ENCODE measurements around the gene CDK17. TPM values are rescaled to one million over a fixed set of nuclear protein-coding genes. Genes with fewer than 3 reads are reported as not detected.

The CDK17 gene
- total and polyA plus RNA-seq, 2 donors from 2014 or later: 6.6 to 35.7 TPM

- Histone ChIP-seq H3K27ac (ENCODE audit: low read depth in 2 of 2, low read length in 2 of 2) (no peak overlapping the region), H3K9me3 (ENCODE audit: control insufficient read depth in 2 of 3, insufficient read depth in 1 of 3, low read length in 3 of 3) (no peaks in the 10 kb centered on the region), H3K4me1 (ENCODE audit: control insufficient read depth in 2 of 3, insufficient read depth in 2 of 3, low read depth in 1 of 3, low read length in 3 of 3) (peaks cover 0 to 3% (median 0%) of the 10 kb centered on the region in 3 donors), H3K4me3 (ENCODE audit: low read length in 3 of 3) (no peak overlapping the region), H3K27me3 (ENCODE audit: control insufficient read depth, insufficient read depth, low read length) (no peaks in the 10 kb centered on the region), H3K36me3 (ENCODE audit: control insufficient read depth in 2 of 3, insufficient read depth in 3 of 3, low read length in 3 of 3) (no peaks in the 10 kb centered on the region), H3K9ac (ENCODE audit: low read length in 3 of 3) (no peak overlapping the region)
- intact Hi-C loops (cut with DNase I): no loop called here
- no peak for TF ChIP-seq CTCF (IDR thresholded peaks at IDR 0.05; ENCODE audit: borderline replicate concordance, extremely low read depth, insufficient read depth)
- no peak for FAIRE-seq
- DNase-seq: no peak
Observed at GRCh38 chr12:96365604-96366380, 34.4 kb downstream of the CDK17 start.

GRCh38 chr12:96364092-96364700, 36.0 kb downstream of the CDK17 start:
- DNase-seq (no peak), FAIRE-seq (no peak)
- Histone ChIP-seq H3K4me1 (ENCODE audit: control insufficient read depth in 2 of 3, insufficient read depth in 2 of 3, low read depth in 1 of 3, low read length in 3 of 3) (peaks cover 0 to 6% (median 0%) of the 10 kb centered on the region in 3 donors), H3K27ac (ENCODE audit: low read depth in 2 of 2, low read length in 2 of 2) (no peak overlapping the region), H3K36me3 (ENCODE audit: control insufficient read depth in 2 of 3, insufficient read depth in 3 of 3, low read length in 3 of 3) (no peaks in the 10 kb centered on the region), H3K4me3 (ENCODE audit: low read length in 3 of 3) (no peak overlapping the region), H3K27me3 (ENCODE audit: control insufficient read depth, insufficient read depth, low read length) (no peaks in the 10 kb centered on the region), H3K9ac (ENCODE audit: low read length in 3 of 3) (no peak overlapping the region), H3K9me3 (ENCODE audit: control insufficient read depth in 2 of 3, insufficient read depth in 1 of 3, low read length in 3 of 3) (no peaks in the 10 kb centered on the region)
- no peak for TF ChIP-seq CTCF (IDR thresholded peaks at IDR 0.05; ENCODE audit: borderline replicate concordance, extremely low read depth, insufficient read depth)
- intact Hi-C loops (cut with DNase I): no loop called here

GRCh38 chr12:96361074-96361473, 39.2 kb downstream of the CDK17 start:
- Histone ChIP-seq H3K4me1 (ENCODE audit: control insufficient read depth in 2 of 3, insufficient read depth in 2 of 3, low read depth in 1 of 3, low read length in 3 of 3) (peaks cover 0 to 9% (median 5%) of the 10 kb centered on the region in 3 donors), H3K9ac (ENCODE audit: low read length in 3 of 3) (no peak overlapping the region), H3K9me3 (ENCODE audit: control insufficient read depth in 2 of 3, insufficient read depth in 1 of 3, low read length in 3 of 3) (no peaks in the 10 kb centered on the region), H3K36me3 (ENCODE audit: control insufficient read depth in 2 of 3, insufficient read depth in 3 of 3, low read length in 3 of 3) (no peaks in the 10 kb centered on the region), H3K27me3 (ENCODE audit: control insufficient read depth, insufficient read depth, low read length) (no peaks in the 10 kb centered on the region), H3K4me3 (ENCODE audit: low read length in 3 of 3) (no peak overlapping the region), H3K27ac (ENCODE audit: low read depth in 2 of 2, low read length in 2 of 2) (no peak overlapping the region)
- intact Hi-C loops (cut with DNase I): no loop called here
- no peak for TF ChIP-seq CTCF (IDR thresholded peaks at IDR 0.05; ENCODE audit: borderline replicate concordance, extremely low read depth, insufficient read depth)
- no peak for DNase-seq
- no peak for FAIRE-seq
